Measurements from ENCODE around the gene SLC25A25.

SLC25A25 gene

DNA sequence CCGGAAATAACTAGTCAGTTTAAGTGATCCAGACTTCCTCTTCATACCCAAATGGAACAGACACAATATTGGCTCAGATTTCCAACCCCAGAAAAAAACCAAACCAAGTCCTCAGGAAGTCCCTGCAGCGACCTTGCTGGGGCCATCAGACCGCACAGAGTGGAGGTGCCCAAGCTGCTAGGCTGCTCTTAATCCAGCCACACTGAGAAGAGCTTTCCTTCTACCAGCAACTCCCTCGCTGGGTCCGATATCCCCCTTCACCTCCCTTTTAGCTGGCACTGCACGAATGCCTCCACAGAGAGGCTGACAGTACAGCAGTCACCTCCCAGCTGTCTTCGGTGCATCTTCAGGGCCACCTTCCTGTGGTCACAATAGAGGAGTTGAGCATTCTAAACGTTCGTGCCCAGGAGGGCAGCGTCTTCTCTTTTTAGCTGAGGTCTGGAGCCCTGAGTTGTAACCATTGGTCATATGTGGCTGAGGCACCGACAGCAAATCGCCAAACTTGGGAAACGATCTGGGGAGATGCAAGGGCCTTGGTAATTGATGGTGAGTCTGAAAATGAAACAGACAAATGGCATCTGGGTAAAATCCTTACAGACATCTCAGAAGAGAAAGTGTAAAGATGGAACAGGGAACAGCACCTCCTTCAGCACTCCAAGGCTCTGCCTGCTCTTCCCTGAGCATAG, 6.6 kb upstream of the SLC25A25 start:
- TF ChIP-seq, protein P1, sequence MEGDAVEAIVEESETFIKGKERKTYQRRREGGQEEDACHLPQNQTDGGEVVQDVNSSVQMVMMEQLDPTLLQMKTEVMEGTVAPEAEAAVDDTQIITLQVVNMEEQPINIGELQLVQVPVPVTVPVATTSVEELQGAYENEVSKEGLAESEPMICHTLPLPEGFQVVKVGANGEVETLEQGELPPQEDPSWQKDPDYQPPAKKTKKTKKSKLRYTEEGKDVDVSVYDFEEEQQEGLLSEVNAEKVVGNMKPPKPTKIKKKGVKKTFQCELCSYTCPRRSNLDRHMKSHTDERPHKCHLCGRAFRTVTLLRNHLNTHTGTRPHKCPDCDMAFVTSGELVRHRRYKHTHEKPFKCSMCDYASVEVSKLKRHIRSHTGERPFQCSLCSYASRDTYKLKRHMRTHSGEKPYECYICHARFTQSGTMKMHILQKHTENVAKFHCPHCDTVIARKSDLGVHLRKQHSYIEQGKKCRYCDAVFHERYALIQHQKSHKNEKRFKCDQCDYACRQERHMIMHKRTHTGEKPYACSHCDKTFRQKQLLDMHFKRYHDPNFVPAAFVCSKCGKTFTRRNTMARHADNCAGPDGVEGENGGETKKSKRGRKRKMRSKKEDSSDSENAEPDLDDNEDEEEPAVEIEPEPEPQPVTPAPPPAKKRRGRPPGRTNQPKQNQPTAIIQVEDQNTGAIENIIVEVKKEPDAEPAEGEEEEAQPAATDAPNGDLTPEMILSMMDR (IDR thresholded peaks at IDR 0.05; ENCODE audit: low read depth, low read length), result no peak
- no peak for DNase-seq (ENCODE audit: extremely low read depth, low read depth)

DNA sequence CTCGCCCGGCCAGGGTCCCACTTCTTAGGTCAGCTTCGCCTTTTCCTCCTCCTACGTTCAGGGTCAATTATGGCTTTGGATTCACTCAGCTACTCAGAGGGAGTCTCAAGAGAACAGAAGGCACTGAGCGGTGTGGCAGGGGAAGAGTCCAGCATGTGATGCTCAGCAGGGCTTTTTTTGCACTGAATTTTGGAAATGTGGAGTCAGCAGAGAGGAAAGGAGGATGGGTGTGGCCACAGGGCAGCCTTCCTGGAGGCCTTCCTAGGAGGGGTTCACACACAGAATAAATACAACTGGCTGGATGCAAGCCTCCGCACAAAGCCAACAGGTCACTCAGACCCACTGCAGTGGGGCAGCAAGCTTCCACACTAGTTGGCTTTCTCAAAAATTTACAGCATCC, 5.8 kb upstream of the SLC25A25 start:
- TF ChIP-seq, protein P1 (IDR thresholded peaks at IDR 0.05; ENCODE audit: low read depth, low read length), result no peak

DNA sequence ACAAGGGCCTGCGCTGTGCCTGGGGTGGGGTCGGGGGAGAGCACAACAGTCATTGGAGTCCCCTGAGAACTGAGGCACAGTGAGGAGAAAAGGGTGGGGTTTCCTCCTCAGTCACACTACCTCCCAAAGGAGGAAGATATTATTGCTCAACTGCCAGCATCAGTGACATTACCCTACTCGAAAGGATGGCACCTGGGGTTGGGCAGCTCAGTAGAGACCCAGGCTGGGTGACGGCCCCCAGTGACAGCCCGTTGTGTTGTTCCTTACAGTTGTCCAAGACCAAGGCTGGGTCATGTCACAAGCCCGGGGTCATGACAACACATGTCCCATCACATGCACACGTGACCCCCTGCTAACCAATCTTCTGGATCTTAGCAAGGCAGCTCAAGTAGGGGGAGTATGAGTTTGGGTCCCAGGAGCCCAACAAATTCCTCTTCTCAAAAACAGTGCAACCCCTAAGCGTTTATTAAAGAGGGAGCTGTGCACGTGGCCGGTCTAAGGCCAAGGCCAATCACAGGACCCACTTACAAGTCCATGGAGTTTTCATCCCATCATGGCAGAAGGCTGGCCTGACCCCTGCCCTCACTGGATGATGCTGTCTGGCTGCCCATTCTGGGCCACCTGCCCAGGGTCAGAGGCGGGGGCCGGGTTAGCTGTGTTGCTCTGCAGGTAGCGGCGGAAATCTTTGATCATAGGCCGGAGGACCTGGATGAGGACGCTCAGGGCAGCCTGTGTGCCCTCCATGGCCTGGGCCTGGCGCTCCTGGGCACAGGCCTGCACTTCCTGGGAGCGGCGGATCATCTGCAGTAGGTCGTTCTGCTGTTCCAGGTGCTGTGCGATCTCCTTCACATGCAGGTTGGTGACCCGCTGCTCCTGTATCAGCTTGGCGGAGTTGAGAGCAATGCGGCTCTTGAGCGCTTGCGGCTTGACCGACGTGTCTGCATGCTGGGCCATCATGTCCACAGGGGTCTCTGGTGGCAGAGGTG, 4.9 kb upstream of the SLC25A25 start:
- no peak for DNase-seq (ENCODE audit: extremely low read depth, low read depth)
- TF ChIP-seq, protein P1 (IDR thresholded peaks at IDR 0.05; ENCODE audit: low read depth, low read length), result no peak

More for the DNA sequence above, 5.8 kb upstream of the SLC25A25 start:
- DNase-seq (ENCODE audit: extremely low read depth, low read depth), result no peak

DNA sequence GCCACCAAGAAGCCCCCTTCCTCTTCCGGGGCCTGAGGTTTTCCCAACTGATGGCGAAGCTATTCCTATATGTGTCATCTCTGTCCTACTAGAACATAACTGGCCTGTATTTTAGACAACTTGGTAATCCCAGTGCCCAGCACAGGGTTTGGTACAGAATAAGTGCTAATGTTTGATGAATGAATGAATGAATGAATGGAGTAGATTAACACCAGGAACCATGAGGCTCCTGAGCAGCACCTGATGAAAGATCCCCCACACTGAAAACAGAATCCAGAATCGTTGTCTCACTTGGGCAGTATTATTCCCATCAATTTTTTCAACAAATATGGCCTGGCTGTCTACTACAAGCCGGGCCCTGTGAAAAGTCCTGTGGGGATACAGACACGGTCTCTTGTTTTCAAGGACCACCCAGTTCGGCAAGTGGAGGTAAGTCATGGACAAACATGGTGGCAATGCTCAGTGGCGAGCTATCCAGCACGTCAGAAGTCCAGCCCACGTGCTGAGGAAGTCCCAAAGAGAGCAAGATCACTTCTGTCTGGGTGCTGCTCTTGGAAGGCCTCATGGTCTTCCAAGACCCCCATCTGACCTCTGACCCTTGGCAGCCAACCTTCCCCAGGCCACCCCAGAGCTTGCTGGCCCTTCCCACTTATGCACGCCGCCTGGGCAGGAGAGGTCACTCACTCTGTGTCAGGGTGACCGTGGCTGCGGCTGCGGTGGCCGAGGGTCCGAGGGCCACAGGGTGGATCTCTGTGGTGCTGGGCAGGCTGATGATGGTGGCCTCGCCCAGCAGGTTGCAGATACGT, 1.9 kb upstream of the SLC25A25 start:
- DNase-seq (ENCODE audit: extremely low read depth, low read depth), result no peak

DNA sequence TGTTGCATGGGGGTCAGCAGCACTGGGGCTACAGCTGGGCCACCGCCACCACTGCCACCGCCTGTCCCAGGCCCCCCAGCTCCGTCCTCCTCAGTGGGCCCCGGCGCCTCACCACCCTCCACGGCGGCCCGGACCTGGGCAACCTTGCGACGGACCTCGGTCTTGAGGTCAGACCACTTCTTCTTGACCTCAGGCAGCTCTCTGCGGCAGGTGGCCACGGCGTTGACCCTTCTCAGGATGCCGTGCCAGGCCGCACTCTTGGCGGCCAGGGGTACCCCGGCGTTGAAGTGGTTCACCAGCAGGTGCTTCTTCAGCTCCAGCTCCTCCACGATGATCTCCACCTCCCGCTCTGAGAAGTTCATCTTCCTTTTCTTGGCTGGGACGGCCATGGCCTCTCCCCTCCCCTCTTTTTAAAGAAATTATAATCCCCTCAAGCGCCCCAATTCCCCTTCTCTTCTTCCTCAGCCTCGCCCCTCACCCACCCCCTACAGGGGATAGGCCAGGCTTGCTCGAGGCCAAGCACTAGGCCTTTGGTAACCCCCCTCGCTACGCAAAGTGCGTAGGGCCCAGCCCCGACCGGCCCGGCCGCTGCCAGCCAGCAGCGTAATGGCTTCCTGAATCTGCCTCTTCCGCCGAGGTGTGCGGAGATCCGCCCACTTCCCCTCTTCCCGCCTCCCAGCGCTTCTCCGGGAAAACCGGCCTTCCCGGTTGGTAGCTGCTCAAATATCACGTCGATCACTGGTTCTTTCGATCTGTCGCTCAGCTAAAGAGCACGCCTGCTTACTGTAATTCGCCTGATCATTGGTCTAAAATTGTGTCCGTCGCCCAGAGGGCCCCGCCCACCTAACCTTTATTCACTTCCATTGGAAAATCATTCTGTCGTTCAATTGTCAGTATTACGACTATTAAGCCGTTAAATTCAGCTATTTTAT, 1.1 kb upstream of the SLC25A25 start, which contains the start of gene NAIF1:
NAIF1 (minus strand) TSS at position 608 of the 932 bp plus-strand sequence; CDS start at position 389, 219 bp downstream.
- TF ChIP-seq, protein P1 (IDR thresholded peaks at IDR 0.05; ENCODE audit: low read depth, low read length), result no peak

More for the DNA sequence above, 1.9 kb upstream of the SLC25A25 start:
- TF ChIP-seq, protein P1 (IDR thresholded peaks at IDR 0.05; ENCODE audit: low read depth, low read length), result no peak

More for the DNA sequence above, 1.1 kb upstream of the SLC25A25 start, which contains the start of gene NAIF1:
- DNase-seq (ENCODE audit: extremely low read depth, low read depth), result peak; percentile 99
